HCT116 (cell line): Measurements from ENCODE around the gene ULBP2.

ENCODE experiments used
- EZH2 ChIP-seq: fragments of 200-600 bp; sonication (generic); IDR thresholded peaks from 2 replicates; pipeline ENCODE4 v1.6.1; 2017; ENCODE audit warnings: antibody characterized with exemption, mixed run types
- EZH2phosphoT487 ChIP-seq: fragments of 200-600 bp; IDR thresholded peaks from 2 replicates; pipeline ENCODE4 v1.6.1; 2018; ENCODE audit warnings: antibody characterized with exemption, borderline replicate concordance
- POLR2A ChIP-seq: IDR thresholded peaks from 2 replicates; pipeline ENCODE4 v1.7.0; 2011; ENCODE audit warnings: borderline replicate concordance; ENCODE audit not compliant: insufficient read depth, insufficient read length; ENCODE audit errors: extremely low read depth
- POLR2AphosphoS5 ChIP-seq: IDR thresholded peaks from 2 replicates; pipeline ENCODE4 v1.6.1; 2011; ENCODE audit warnings: mild to moderate bottlenecking, low read depth, low read length, moderate library complexity
- RAD21 ChIP-seq: IDR thresholded peaks from 2 replicates; pipeline ENCODE4 v1.6.1; 2012; ENCODE audit warnings: low read depth, mild to moderate bottlenecking
- YY1 ChIP-seq: IDR thresholded peaks from 2 replicates; pipeline ENCODE4 v1.6.1; 2011; ENCODE audit warnings: low read length, low read depth, moderate library complexity, mild to moderate bottlenecking; ENCODE audit not compliant: insufficient replicate concordance; ENCODE audit errors: extremely low read depth
- TF ChIP-seq, protein P1 (sequence below), 3 experiments: fragments of 200-600 bp in 1 of 3; sonication (generic) in 1 of 3; IDR thresholded peaks in 2 of 3; conservative IDR thresholded peaks in 1 of 3; 2 replicates each; pipeline ENCODE4 v1.5.1; 2012 to 2017; ENCODE audit warnings: low read depth in 2 of 3, low read length in 2 of 3, antibody characterized with exemption in 1 of 3, borderline replicate concordance in 1 of 3, control low read depth in 1 of 3, mild to moderate bottlenecking in 1 of 3, mixed read lengths in 1 of 3, mixed run types in 1 of 3, moderate library complexity in 1 of 3; ENCODE audit not compliant: insufficient read depth in 1 of 3
- TF ChIP-seq, protein P2 (sequence below): IDR thresholded peaks from 2 replicates; pipeline ENCODE4 v1.6.1; 2012

DNA sequence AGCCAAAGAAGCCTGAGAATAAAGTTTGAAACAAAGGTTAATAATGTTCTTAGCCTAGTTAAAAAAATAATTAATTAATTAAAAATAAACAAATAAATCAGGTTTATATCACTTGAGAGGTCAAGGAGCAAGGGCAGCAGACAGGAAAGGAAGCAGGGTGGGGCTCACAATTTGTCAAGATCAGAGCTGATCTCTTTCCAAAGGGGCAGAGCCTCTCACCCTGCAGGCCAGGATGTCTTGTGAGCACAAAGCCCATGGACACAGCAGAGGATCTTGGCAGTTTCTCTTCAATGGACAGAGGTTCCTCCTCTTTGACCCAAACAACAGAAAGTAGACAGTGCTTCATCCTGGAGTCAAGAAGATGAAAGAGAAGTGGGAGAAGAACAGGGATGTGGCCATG, 36.8 kb downstream of the ULBP2 start:
- TF ChIP-seq, protein P1, sequence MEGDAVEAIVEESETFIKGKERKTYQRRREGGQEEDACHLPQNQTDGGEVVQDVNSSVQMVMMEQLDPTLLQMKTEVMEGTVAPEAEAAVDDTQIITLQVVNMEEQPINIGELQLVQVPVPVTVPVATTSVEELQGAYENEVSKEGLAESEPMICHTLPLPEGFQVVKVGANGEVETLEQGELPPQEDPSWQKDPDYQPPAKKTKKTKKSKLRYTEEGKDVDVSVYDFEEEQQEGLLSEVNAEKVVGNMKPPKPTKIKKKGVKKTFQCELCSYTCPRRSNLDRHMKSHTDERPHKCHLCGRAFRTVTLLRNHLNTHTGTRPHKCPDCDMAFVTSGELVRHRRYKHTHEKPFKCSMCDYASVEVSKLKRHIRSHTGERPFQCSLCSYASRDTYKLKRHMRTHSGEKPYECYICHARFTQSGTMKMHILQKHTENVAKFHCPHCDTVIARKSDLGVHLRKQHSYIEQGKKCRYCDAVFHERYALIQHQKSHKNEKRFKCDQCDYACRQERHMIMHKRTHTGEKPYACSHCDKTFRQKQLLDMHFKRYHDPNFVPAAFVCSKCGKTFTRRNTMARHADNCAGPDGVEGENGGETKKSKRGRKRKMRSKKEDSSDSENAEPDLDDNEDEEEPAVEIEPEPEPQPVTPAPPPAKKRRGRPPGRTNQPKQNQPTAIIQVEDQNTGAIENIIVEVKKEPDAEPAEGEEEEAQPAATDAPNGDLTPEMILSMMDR (IDR thresholded peaks at IDR 0.05 in 2 of 3, conservative IDR thresholded peaks at IDR 0.05 in 1 of 3; ENCODE audit: borderline replicate concordance in 1 of 3, insufficient read depth in 1 of 3, low read depth in 2 of 3, low read length in 2 of 3): no peak
- TF ChIP-seq, protein P2, sequence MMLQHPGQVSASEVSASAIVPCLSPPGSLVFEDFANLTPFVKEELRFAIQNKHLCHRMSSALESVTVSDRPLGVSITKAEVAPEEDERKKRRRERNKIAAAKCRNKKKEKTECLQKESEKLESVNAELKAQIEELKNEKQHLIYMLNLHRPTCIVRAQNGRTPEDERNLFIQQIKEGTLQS: no peak
- TF ChIP-seq EZH2: no peak
- TF ChIP-seq POLR2AphosphoS5: no peak
- TF ChIP-seq POLR2A: no peak
- no peak for TF ChIP-seq YY1
- TF ChIP-seq EZH2phosphoT487: no peak
- TF ChIP-seq RAD21: no peak
